GDM1 (cell line): Measurements from ENCODE around the gene MRPL36.
"Not testable (repeated sequence)": the region's sequence is repeated elsewhere in the genome, so short reads cannot be mapped to it uniquely, and the experiment has no call there.

Experiments
- DNase-seq: peaks from one replicate; lab custom pipeline; 2025; lab: John Stamatoyannopoulos, UW

Gene MRPL36

DNA sequence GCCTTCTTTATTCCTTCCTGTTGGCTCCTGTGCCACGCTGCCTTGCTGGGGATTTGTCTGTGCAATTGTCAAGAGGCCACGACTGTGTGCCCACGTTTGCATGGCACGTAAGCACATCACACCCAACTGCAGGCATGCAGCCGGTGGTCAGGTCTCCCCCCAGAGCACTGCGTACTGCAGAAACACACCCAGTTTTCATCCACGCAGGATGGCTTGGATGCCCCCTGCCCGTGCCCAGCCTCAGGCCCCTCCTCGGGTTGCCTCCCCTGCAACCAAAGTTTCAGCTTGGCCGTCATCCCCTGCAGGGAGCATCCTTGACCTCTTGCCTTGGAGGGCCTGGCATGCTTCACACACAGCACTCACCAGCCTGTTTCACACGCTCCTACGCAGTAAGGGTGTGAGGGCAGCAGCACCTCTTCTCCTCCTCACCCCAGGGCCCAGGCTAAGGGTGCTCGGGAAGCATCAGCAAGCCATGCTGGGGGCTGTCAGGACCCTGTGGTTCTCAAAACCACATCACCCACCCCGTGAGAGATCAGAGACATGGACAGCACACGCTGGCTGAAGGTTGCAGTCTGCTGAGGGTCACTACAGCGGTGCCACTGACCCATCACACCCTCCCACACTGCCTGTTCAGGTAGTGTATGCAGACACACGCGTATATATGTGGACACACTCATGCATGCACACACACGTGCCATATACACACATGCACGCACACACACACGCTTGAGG, 3.1 kb downstream of the MRPL36 start:
- no peak for DNase-seq

DNA sequence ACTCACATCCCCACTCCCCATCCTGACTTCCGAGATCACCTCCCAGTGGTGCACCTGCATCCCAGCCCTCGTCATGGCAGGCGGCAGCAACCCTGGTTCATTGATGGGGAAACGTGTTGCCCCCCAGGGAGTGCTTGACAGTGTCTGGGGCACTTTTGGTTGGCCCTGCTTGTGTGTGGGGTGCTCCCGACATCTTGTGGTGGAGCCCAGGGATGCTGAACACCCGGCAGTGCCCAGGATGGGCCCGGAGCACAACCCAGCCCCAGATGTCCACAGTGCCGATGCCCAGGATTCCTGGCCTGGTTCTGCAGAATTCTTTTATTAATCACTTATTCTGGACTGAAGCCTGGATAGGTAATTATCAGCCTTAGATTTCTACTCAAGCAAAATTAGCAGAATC, 3.7 kb downstream of the MRPL36 start:
- DNase-seq = no peak

DNA sequence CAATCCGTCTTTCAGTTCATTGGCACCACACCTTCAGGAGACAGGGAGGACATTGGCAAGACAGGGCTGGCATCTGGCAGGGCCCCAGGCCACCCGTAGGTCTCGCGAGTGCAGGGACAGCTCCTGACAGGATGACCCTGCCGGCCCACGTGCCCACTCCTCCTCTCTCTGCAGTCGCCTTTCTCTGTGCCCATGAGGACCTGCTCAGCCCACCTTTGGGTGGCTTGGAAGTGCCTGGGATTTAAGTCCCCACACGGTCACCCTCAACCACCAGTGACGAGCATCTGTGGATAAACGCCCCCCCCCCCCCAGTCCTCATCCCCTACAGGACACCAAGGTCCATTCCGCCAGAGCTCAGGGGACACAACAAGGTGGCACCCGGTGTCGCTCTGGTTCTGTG, 4.1 kb downstream of the MRPL36 start:
- no peak for DNase-seq

DNA sequence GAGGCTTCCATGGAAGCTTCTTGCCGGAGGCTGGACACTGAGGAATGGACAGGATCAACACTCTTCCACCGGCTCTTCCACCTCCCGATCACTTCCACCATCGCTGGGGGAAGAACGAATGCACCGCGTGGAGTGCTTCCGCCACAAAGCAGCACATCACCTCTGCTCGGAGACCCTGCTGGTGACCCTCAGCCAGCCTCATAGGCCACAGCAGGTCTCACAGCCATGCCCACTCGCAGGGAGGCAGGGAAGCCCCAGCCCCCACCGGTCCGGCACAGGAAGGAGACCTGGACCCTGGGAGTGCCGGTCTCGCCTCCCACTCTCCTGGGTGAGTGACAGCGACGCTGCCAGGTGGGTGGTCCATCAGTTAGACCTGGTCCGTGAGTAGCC, 4.7 kb downstream of the MRPL36 start:
- DNase-seq = no peak

DNA sequence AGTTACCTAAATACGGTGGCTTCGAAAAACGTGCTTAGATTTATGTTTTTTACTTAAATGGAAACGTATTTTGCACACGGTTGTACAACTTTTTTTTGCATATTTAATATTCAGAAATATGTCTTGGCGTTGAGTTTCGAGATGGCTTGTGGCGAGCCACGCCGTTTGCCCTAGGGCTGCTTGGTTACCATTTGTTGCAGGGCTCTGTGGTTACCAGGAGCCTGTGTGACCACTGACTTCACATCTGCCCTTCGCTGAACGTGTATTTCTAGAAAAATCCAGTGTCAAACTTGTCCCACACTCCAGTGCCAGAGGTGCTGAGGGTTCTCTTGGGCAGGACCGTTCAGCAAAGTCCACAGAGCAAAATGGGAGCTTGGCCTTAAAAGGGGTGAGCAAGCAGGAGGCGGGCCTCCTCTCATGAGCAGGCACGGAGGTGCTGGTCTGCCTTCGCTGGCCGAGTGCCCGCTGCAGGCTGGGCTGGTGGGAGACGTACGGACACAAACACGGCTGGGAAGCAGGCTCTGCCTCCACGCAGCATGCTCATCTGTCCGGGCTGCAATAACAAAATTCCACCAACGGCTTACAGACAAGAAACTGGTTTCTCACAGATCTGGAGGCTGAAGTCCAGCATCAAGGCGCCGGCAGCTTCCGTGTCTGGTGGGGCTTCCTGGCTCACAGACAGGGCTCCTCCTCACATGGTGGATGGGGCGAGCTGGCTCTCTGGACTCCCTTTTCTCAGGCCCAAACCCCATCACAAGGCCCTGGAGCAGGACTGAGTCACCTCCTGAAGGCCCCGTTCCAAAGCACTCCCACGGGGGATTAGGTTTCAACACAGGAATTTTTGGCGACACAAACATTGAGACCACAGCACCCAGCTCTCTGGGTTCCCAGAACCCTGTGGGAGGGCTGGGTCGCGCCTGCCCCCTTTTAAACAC, 5.4 kb downstream of the MRPL36 start:
- DNase-seq = no peak

DNA sequence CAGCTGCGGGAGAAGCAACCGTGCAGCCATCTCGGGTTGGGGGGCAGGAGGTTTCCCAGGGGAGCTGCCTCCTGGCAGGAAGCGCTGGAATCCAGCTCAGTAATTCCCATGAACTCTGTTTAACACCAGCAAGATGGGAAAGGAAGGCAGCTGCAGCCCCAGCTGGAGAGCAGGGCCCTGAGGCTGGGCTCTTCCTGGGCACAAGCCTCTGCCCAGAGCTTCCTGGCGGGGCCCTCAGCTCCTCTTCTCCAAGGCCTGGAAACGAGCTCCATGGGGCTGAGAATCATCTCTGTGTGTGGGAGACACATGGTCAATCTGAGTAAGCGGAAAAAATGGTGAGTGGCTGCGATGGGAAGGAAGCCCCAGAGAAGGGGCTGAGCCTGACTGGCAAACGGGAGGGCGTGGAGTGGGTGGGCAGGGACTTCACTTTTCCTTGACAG, 6.3 kb downstream of the MRPL36 start:
- DNase-seq = no peak

DNA sequence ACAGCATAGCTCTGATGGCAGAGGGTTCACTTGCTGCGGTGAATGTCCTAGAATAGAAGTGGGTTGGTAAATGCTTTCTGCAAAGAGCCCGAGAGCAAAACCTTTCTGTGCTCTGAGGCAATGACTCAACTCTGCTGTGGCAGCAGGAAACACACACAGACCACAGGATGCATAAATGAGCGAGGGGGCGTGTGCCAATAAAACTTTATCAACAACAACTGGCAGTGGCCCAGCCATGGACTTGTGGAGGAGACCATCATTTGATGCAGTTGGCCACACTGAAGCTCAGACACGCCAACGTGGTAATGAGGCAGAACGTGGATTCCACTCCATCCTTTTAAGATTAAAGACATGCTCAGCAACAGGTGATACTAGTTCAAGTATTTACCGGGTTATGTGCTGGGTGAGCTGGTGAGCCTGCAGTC, 6.8 kb downstream of the MRPL36 start:
- DNase-seq = peak; percentile 81

DNA sequence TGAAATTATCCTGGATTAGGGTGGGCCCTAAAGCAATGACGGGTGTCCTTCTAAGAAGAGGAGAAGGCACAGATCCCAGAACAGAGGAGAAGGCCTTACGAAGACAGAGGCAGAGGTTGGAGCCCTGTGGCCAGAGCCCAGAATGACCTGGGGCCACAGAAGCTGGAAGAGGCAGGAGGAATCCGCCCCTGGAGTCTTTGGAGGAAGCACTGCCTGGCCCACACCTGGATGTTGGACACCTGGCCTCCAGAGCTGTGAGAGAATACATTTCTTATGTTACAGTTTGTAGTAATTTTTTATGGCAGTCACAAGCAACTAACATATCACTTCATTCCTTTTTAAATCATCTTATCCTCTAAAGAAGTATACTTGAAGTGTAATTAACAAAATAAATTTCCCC, 8.5 kb downstream of the MRPL36 start:
- DNase-seq = no peak

DNA sequence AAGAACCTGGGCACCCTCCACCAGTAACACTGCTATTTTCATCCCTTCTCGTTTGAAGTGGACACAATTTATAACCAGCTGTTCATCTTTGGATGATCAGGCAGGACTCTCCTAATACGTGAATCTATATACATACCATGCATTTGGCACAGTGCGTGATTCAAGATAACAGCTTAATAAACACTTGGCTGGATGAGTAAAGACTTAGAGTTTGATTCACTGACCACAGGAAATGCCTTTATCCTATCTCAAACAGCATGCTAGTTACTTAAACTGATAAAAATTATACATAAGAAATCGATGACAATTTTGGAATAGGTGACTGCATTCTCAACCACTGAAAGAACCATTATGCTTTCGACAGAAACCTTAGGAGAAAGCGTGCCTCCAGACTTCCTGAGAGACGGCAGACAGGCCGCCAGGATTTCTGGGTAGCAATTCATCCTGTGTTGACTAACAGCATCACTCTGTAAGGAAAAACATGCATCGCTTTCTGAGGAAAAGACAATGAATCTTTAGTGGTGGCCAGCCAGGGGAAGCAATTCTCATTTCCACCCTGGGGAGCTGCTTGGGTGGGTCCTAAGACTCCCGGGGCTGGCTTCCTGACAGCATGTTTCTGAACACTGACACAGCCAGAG, 9.7 kb downstream of the MRPL36 start:
- no peak for DNase-seq

DNA sequence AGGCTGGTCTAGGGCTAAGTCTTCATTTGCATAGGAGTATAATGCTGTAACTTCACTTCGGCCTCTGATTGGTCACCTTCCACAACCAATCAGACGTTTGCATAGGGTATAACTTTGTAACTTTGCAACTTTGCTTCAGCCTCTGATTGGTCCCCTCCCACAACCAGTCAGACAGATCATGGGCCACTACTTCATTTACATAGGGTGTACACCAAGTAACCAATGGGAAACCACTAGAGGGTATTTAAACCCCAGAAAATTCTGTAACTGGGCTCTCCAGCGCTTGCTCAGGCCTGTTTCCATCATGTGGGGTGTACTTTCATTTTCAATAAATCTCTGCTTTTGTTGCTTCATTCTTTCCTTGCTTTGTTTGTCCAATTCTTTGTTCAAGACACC, 10.2 kb downstream of the MRPL36 start:
- not testable (repeated sequence) for DNase-seq

DNA sequence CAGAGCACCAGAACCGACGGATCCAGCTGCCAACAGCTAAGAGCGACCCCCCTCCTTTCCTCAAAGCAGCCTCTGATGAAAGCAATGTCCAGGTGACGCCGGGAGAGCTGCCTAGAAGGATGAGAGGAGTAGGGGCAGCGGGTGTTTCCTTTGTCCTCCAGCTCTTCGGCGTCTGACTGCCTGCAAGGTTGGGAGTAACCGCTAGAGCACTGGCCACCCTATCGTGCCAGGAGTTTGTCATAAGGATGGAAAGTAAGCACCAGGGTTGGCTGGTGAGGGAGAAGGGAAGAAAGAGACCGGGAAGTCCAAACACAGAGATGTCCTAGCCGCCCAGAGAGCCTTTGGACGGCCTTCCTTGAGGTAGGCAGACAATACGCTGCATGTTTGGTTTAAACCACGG, 10.8 kb downstream of the MRPL36 start:
- DNase-seq = no peak

DNA sequence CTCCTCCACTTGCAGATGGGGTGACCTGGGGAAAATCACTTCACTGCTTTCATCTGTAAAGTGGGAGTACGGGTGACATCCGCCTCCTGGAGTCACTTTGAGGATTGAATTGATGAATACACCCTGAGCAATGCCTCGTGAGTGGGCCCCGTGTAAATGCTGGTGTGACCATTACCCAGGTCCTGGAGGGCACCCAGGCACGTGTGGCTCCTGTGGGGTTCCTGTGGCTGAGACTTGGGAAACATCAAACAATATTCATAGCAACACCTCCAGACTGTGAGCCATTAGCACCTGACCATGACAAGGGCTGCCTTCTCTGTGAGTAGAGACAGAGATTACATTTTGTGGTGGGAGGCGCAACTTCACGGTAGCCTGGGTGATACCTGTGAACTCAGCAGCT, 11.4 kb downstream of the MRPL36 start:
- DNase-seq = no peak

DNA sequence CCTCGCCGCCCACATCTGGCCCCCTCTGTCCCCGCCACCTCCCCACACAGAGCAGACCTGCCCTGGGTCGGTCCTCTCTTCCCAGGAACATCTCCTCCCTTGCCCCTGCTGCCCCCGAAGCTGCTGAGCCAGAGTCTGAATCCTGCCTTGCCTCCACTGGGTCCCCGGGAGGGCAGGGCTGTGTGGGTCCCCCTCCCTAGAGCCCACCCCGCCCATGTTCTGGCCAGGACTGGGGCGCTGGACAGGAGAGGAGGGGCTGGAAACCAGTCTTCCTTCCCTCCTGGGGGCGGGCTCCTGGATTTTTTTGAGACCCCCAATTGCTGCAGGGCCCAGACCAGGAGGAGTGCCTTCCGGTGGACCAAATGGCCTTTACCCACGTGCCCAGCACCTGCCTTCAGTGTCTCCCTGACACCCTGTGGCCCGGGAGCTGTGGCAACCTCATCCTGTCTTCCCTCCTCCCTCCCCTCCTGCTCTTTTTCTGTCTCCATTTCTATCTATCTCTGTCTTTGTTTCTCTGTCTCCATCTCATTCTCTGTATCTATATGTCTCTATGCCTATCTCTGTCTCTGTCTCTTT, 12.1 kb downstream of the MRPL36 start:
- DNase-seq = no peak

DNA sequence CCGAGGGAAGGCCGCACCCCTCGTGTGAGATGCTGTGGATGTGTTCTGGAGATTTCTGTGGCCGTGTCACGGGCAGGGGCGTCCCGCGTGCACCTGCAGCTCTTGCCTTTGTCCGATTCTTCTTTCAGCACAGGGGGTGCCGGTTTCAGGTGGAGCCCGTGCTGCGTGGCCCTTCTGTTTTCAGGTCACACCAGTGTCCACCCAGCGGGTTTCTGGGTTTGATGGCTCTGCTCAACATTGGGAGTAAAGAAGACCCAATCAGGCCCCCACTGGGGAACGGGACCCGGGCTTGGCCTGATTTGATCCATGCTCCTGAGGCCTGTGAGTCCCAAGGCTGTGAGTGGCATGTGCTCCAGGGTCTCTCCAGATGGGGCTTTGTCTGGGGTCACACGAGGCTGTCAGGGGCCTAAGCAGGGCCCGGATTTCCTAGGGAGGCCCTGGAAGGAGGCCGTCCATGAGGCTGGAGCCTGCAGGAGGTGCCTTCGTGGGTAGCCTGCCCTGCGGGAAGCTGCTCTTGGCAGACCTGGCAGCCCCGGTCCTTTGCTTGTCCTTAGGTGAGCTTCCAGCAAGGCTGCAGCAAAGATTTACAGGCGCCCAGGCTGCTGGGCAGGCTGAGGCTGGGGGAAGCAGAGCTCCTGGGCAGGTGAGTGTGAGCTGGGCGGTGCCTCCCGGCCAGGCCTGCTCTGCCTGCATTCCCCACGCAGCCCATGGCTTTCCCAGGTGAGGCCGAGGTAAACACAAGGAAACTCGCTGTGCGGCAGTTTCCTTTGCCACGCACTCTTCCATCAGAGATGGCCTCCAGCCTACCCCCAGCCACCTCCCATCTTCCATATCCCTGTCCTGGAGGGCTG, 12.8 kb downstream of the MRPL36 start:
- no peak for DNase-seq

DNA sequence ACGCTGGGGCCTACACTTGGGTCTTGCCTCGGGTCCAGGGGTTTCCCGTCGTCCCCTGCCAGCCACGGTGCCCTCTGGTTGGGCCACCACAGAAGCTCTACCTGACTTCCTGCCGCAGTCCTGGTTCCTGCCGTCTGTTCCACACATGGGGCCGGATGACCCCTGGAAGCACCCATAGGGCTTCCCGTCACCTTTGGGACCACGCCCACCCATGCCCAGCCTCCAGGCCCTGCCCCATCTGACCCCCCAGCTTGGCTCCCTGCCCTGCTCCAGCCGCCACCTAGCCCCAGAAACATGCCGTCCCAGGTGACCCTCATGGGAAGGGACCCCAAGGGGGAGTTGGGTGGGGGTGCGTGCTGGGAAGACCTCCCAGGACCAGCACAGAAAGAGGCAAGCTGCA, 13.7 kb downstream of the MRPL36 start:
- DNase-seq = no peak

DNA sequence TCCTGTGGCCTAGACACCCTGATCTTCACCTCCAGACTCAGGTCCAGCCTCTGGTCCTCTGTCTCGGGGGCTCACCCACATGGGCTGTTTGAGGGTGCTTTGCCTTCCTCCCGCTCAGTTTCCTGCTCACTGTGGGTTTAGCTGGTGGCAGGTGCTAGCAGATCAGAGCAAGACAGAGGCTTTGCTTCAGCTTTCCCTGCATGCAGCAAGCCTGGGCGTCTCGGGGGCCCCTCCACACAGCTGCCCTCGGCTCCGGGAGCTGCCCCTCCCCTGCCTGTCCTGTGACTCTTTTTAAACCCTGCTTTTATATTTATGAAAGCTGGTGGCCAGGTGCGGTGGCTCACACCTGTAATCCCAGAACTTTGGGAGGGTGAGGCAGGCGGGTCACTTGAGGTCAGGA, 14.6 kb downstream of the MRPL36 start:
- no peak for DNase-seq

DNA sequence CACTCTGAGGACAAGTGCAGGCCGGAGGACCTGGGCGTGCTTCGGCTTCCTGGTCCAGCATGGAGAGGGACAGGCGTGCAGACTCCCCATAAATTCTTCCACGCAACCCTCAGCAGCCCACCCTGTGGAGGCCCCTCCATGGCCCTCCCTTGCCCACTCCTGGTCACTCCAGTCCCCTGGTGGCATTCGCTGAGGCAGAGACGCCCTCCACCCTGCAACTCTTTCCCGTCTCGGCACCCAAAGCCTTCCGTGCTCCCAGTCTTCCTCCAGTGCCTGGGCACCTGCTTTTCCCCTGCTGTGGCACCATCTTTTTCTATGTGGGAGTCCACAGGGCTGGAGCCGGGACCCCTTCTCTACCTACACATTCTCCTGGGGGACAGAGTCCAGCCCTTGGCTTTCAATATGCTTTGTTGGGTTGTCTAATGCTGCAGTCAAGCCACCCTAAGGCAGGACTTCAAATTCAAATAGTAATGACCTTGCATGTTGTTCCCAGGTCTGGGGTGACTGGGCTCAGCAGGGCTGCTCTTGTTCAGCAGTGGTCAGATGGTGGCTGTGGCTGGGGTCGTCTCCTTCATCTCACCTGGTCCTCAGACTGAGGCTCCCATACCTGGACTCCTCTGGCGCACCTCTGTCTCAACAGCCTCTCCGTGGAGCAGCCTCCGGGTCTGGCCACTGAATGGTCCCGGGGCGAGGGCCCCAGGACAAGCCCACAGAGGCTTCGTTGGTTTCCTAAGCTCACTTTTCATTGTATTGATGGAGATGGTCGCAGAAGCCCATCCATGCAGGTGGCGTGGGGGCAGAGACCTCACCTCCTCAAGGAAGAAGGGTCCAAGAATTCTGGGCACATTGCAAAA, 15.2 kb downstream of the MRPL36 start:
- DNase-seq = no peak

DNA sequence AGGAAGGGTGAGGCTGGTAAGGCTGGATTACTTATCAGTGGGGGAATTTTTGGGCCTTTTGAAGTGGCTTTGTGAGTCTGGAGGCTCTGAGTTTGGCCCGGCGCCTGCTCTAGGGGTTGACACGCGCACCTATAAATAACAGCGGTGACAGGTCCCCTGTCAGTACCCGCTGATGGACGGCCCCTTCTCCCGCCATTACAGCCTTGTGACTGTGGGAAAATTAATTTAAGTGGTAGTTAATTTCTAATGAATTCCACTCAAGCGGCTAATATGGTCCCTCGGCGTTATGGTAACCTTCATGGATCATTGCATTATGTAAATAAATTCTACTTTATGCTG, 16.5 kb downstream of the MRPL36 start:
- no peak for DNase-seq

DNA sequence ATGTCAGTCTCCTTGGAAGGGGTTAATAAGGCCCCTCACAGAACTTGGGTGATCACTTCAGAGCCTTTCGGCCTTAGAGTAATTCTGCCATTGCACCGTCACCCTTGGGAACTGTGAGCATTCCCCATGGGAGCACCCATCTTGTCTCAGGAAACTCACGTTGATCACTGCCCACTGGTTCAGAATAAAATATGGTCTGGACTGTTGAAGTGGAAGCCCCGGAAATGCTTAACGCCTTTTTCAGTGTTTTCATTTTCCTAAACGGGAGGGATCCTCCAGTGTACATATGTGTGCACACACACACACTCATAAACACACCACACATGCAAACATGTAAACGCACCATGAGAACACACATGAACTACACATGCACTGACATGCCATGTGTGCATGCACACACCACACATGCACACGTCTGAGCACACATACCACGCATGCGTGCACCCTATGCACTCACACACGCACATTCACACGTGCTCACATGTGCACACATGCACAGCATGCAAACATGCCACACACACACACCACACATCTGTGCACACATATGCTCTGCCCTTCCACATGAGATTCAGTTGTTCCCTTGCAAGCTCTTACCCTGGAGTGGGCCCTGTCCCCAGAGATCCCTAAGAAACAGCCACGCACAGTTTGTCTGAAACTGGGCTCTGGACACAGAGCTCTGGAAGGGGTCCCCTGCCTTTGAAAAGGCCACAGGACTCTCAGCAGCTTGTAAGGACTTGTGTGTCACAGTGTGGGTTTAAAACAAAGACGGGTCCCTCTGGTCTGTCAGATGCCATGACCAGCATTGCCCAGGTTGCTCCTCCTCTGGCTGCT, 17.0 kb downstream of the MRPL36 start:
- DNase-seq = no peak
